ENCODE results near the gene IFI6.

DNA sequence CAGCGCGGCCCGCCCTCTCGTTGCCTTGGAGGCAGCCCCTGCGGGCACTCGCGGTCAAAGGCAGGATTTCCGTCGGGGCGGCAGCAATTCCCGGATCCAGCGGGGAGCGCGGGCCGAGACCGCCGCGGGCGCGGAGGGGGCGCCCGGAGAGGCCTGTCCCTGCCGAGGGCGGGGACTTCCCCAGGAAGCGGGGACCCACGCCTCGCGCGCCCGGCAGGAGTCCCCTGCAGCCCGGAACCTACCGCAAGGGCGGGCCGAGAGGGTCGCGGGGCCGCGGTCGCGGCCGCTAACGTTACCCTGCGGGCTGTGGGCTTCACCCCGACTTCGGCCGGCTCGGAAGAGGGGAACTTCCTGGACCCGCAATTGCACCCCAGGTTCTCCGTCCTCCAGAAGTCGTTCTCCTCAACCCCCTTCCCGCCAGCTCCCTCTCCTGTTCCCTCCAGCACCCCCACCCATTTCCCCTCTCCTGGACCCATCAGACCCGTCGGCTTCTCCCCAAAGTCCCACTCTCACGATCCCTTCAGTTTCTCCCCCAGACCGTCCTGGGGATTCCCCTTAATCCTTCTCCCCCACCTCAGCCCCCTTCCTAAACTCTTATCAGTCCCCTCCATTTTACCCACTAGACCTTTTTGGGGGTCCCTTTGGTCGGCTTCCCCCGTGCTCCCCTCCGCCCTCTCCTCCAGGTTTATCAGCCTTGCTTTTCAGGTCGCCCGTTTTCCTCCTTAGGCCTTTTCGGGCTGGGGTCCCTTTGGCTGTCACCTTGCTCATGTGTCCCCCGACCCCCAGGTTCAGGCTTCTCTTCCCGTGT lies 37.6 kb downstream of the IFI6 start:
- TF ChIP-seq, protein P1, sequence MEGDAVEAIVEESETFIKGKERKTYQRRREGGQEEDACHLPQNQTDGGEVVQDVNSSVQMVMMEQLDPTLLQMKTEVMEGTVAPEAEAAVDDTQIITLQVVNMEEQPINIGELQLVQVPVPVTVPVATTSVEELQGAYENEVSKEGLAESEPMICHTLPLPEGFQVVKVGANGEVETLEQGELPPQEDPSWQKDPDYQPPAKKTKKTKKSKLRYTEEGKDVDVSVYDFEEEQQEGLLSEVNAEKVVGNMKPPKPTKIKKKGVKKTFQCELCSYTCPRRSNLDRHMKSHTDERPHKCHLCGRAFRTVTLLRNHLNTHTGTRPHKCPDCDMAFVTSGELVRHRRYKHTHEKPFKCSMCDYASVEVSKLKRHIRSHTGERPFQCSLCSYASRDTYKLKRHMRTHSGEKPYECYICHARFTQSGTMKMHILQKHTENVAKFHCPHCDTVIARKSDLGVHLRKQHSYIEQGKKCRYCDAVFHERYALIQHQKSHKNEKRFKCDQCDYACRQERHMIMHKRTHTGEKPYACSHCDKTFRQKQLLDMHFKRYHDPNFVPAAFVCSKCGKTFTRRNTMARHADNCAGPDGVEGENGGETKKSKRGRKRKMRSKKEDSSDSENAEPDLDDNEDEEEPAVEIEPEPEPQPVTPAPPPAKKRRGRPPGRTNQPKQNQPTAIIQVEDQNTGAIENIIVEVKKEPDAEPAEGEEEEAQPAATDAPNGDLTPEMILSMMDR (IDR thresholded peaks at IDR 0.05 in 2 of 3, conservative IDR thresholded peaks at IDR 0.05 in 1 of 3; ENCODE audit: borderline replicate concordance in 1 of 3, insufficient read depth in 1 of 3, low read depth in 2 of 3, low read length in 2 of 3): no peak
- no peak for TF ChIP-seq POLR2A (IDR thresholded peaks at IDR 0.05; ENCODE audit: borderline replicate concordance, extremely low read depth, insufficient read depth, insufficient read length)
- TF ChIP-seq SP1 (IDR thresholded peaks at IDR 0.05; ENCODE audit: low read depth): no peak
- TF ChIP-seq JUND (IDR thresholded peaks at IDR 0.05): no peak
- no peak for TF ChIP-seq POLR2AphosphoS5 (IDR thresholded peaks at IDR 0.05; ENCODE audit: low read depth, low read length)
- no peak for TF ChIP-seq SIN3A (IDR thresholded peaks at IDR 0.05; ENCODE audit: low read depth)
- TF ChIP-seq REST (IDR thresholded peaks at IDR 0.05; ENCODE audit: low read depth): no peak
- no peak for TF ChIP-seq CEBPB (IDR thresholded peaks at IDR 0.05; ENCODE audit: low read depth)
- TF ChIP-seq EZH2 (IDR thresholded peaks at IDR 0.05): no peak
- no peak for TF ChIP-seq ELF1 (IDR thresholded peaks at IDR 0.05; ENCODE audit: borderline replicate concordance, low read depth)
- no peak for TF ChIP-seq FOSL1 (IDR thresholded peaks at IDR 0.05; ENCODE audit: low read depth)
- TF ChIP-seq, protein P2, sequence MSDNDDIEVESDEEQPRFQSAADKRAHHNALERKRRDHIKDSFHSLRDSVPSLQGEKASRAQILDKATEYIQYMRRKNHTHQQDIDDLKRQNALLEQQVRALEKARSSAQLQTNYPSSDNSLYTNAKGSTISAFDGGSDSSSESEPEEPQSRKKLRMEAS (IDR thresholded peaks at IDR 0.05): no peak
- TF ChIP-seq ZFX (IDR thresholded peaks at IDR 0.05): no peak
- no peak for TF ChIP-seq EZH2phosphoT487 (IDR thresholded peaks at IDR 0.05; ENCODE audit: borderline replicate concordance)

Measured in HCT116 (cell line).